Activated naive CD4-positive, alpha-beta T cell treated with anti-CD3 and anti-CD28 coated beads for 36 hours (primary cell): Measurements from ENCODE around the gene SERPINH1. TPM values are rescaled to one million over a fixed set of nuclear protein-coding genes. Genes with fewer than 3 reads are reported as not detected.

Source experiments
- CTCF ChIA-PET: fragments of 350-600 bp; sonication (Branson Sonifier 250); formaldehyde crosslinking; loops from one replicate; lab custom pipeline; 2021; ENCODE audit warnings: antibody characterized with exemption; lab: Charles Lee
- DNase-seq: peaks from one replicate; pipeline ENCODE4 v3.0.0-alpha.2; 2020
- H3K27ac Mint-ChIP-seq: one replicate; pipeline ENCODE4 v1.8.0; 2021; ENCODE audit warnings: mild to moderate bottlenecking, mixed read lengths
- H3K27me3 Mint-ChIP-seq: one replicate; pipeline ENCODE4 v1.8.0; 2021; ENCODE audit warnings: low read depth, mixed read lengths
- H3K36me3 Mint-ChIP-seq: one replicate; pipeline ENCODE4 v1.8.0; 2021; ENCODE audit warnings: low read depth, mixed read lengths
- H3K4me1 Mint-ChIP-seq: one replicate; pipeline ENCODE4 v1.8.0; 2021; ENCODE audit warnings: low read depth, mixed read lengths
- H3K4me3 Mint-ChIP-seq: one replicate; pipeline ENCODE4 v1.8.0; 2021; ENCODE audit warnings: mild to moderate bottlenecking, moderate library complexity, mixed read lengths
- H3K9me3 Mint-ChIP-seq: one replicate; pipeline ENCODE4 v1.8.0; 2021; ENCODE audit warnings: mixed read lengths
- intact Hi-C: fragments of 100-400 bp; cut with micrococcal nuclease; formaldehyde crosslinking; loops from one replicate; pipeline ENCODE4 v1.15.1; 2023
- total RNA-seq, 2 experiments: library from RNA; stranded (reverse); gene quantifications; one replicate each; pipeline ENCODE4 v1.2.3, GENCODE V29; 2021

SERPINH1 gene
- 10 to 100 TPM; 13.9 to 15.4 TPM for total RNA-seq

DNA sequence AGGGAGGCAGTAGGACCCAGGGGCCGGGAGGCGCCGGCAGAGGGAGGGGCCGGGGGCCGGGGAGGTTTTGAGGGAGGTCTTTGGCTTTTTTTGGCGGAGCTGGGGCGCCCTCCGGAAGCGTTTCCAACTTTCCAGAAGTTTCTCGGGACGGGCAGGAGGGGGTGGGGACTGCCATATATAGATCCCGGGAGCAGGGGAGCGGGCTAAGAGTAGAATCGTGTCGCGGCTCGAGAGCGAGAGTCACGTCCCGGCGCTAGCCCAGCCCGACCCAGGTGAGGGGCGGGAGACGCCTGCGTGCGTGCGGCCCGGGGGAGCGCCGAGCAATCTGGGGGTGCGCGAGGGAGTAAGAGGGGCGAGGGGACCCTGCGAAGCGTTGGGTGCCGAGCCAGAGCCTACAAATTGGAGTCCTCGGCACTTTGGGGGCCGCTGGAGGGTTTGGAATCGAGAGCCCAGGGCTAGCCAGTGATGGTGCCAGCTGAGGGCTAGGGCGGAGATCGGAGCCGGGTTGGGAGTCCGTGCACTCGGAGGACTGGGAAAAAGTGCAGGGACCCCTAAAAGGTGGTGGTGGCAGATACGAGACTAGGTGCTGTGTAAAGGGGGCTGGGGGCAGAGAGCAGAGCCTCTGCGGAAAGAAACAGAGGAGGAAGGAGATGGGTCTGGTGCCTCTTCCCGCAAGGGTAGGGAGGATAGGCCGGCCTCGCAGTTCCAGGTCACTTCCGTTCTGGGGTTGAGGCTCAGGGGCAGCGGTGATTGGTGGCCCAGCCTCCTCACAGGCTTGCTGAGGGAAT lies at the start of gene SERPINH1:
Gene SERPINH1 (plus strand): TSS at position 206 of the 788 bp plus-strand sequence. CDS start 4,097 bp downstream, outside the sequence.
- Mint-ChIP-seq H3K4me1 (peaks cover 27% of the 10 kb centered on the region), H3K27me3 (no peaks in the 10 kb centered on the region), H3K27ac (peak within 1 kb of the TSS; percentile 97), H3K36me3 (peaks cover 3% of the 10 kb centered on the region), H3K4me3 (peak within 1 kb of the TSS; percentile 94), H3K9me3 (no peaks in the 10 kb centered on the region)
- intact Hi-C loops: loop anchor here (1.0 kb wide), 2 partner anchors 15 to 20 kb away; no protein-coding TSS in a partner anchor
- DNase-seq: peak; percentile 90
- CTCF ChIA-PET: interaction anchor here (0.6 to 1.8 kb wide), 10 partner anchors 10 to 251 kb away, joined by 3 to 6 read pairs (median 3); no protein-coding TSS in a partner anchor

DNA sequence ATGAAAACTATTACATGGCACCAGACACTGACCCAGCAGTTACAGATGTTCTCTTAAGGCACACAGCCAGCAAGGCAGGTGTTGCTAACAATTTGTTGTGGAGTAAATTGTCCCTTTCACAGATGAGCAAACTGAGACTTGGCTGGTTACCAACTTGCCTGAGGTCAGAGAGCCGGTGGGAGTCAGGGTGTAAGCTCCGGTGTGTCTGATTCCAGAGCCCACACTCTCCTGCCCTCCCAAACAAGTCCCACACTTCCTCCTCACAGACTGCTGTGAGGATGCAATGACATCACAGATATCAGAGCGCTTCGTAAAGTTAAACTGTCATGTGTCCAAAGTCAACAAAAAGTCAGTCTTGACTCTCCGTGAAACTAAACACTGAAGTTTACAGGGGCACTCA lies 48.8 kb upstream of the SERPINH1 start:
- no peaks in the 10 kb centered on the region for H3K36me3 Mint-ChIP-seq

GRCh38 chr11:75514596-75514995 lies 47.5 kb upstream of the SERPINH1 start:
- H3K27me3 Mint-ChIP-seq: no peaks in the 10 kb centered on the region
- CTCF ChIA-PET: interaction anchor here (1.4 kb wide), 1 partner anchor 16 kb away, joined by 4 read pairs; no protein-coding TSS in a partner anchor
- H3K4me3 Mint-ChIP-seq: no peak overlapping the region
- no peaks in the 10 kb centered on the region for H3K9me3 Mint-ChIP-seq
- H3K4me1 Mint-ChIP-seq: peaks cover 2% of the 10 kb centered on the region
- intact Hi-C loops: no loop called here
- H3K36me3 Mint-ChIP-seq: no peaks in the 10 kb centered on the region
- no peak overlapping the region for H3K27ac Mint-ChIP-seq
- DNase-seq: no peak

More for the DNA sequence above, 48.8 kb upstream of the SERPINH1 start:
- Mint-ChIP-seq H3K4me3 (no peak overlapping the region), H3K4me1 (peaks cover 10% of the 10 kb centered on the region), H3K27me3 (no peaks in the 10 kb centered on the region), H3K9me3 (no peaks in the 10 kb centered on the region), H3K27ac (no peak overlapping the region)
- no peak for DNase-seq
- intact Hi-C loops: no loop called here
- CTCF ChIA-PET: no interaction called here

GRCh38 chr11:75516140-75516539 lies 45.9 kb upstream of the SERPINH1 start:
- no peaks in the 10 kb centered on the region for H3K27me3 Mint-ChIP-seq
- H3K36me3 Mint-ChIP-seq: no peaks in the 10 kb centered on the region
- H3K9me3 Mint-ChIP-seq: no peaks in the 10 kb centered on the region
- no peak for DNase-seq
- CTCF ChIA-PET: interaction anchor here (1.1 kb wide), 1 partner anchor 72 kb away, joined by 3 read pairs; no protein-coding TSS in a partner anchor
- H3K27ac Mint-ChIP-seq: no peak overlapping the region
- peaks cover 2% of the 10 kb centered on the region for H3K4me1 Mint-ChIP-seq
- intact Hi-C loops: no loop called here
- no peak overlapping the region for H3K4me3 Mint-ChIP-seq

- H3K4me1 Mint-ChIP-seq: peaks cover 2% of the 10 kb centered on the region
- no peaks in the 10 kb centered on the region for H3K36me3 Mint-ChIP-seq
- H3K4me3 Mint-ChIP-seq: no peak overlapping the region
- no peak for DNase-seq
- CTCF ChIA-PET: interaction anchor here (1.1 kb wide), 1 partner anchor 73 kb away, joined by 3 read pairs; no protein-coding TSS in a partner anchor
- H3K9me3 Mint-ChIP-seq: no peaks in the 10 kb centered on the region
- no peak overlapping the region for H3K27ac Mint-ChIP-seq
- intact Hi-C loops: no loop called here
- no peaks in the 10 kb centered on the region for H3K27me3 Mint-ChIP-seq
These were observed 45.2 kb upstream of the SERPINH1 start for GRCh38 chr11:75516886-75517285.

GRCh38 chr11:75518204-75518549 lies 43.9 kb upstream of the SERPINH1 start:
- no peak overlapping the region for H3K4me3 Mint-ChIP-seq
- no peaks in the 10 kb centered on the region for H3K36me3 Mint-ChIP-seq
- intact Hi-C loops: no loop called here
- DNase-seq: no peak
- no peaks in the 10 kb centered on the region for H3K27me3 Mint-ChIP-seq
- no peaks in the 10 kb centered on the region for H3K9me3 Mint-ChIP-seq
- no peak overlapping the region for H3K27ac Mint-ChIP-seq
- CTCF ChIA-PET: interaction anchor here (0.7 to 1.5 kb wide), 2 partner anchors 14 to 16 kb away, joined by 3 to 4 read pairs; no protein-coding TSS in a partner anchor
- H3K4me1 Mint-ChIP-seq: peaks cover 2% of the 10 kb centered on the region

DNA sequence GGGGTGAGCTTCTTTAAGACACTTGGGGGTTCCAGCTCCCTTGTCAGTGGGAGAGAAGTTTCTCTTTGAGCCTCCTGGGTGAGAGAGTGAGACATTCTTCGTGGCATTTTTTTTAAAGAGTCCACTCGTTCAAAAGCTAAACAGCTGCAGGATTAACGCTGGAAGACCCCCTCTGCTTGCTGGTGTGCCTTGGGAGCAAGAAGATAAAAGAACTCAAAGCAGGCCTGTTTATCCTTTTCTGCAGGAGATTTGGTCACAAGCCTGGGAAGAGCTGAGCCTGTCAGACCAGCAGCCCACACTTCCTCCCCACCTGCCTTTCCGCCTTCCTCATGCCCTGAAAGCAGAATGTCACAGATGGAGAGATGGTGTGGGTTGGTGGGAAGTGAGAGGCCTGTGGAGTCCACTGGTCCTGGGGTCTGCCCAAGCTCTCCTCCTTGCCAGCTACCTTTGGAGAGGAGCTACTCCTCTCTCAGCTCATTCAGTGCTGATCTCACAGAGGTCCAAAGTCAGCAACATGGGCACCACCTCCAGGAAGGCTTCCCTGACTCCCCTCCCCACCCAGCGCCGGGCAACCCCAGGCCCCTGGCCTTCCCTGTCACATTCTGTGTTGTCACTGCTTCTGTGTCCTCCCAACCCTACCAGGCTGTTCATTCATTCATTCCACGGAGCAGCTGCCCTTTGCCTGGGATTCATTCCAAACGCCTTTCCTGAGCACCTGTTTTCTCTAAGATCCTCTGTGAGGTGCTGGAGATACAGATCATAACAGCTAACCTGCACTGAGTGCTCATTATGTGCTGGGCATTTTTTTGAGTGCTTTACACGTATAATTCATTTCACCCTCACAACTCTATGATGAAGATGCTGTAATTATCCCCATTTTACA lies 43.0 kb upstream of the SERPINH1 start:
- Mint-ChIP-seq H3K36me3 (no peaks in the 10 kb centered on the region), H3K4me3 (no peak overlapping the region), H3K27me3 (no peaks in the 10 kb centered on the region), H3K9me3 (no peaks in the 10 kb centered on the region), H3K27ac (no peak overlapping the region), H3K4me1 (peaks cover 9% of the 10 kb centered on the region)
- no peak for DNase-seq
- CTCF ChIA-PET: interaction anchor here (0.7 to 1.5 kb wide), 3 partner anchors 13 to 44 kb away, joined by 3 to 4 read pairs (median 3); no protein-coding TSS in a partner anchor
- intact Hi-C loops: no loop called here

- no peaks in the 10 kb centered on the region for H3K36me3 Mint-ChIP-seq
- no peak overlapping the region for H3K27ac Mint-ChIP-seq
- H3K9me3 Mint-ChIP-seq: no peaks in the 10 kb centered on the region
- peaks cover 5% of the 10 kb centered on the region for H3K27me3 Mint-ChIP-seq
- no peak overlapping the region for H3K4me3 Mint-ChIP-seq
- CTCF ChIA-PET: interaction anchor here (1.0 to 1.6 kb wide), 2 partner anchors 11 to 132 kb away, joined by 4 to 5 read pairs; no protein-coding TSS in a partner anchor
- DNase-seq: no peak
- intact Hi-C loops: loop anchor here (10.0 kb wide), 1 partner anchor 376 kb away; no protein-coding TSS in a partner anchor
- H3K4me1 Mint-ChIP-seq: peaks cover 17% of the 10 kb centered on the region
These were observed 41.4 kb upstream of the SERPINH1 start for GRCh38 chr11:75520688-75521087.

DNA sequence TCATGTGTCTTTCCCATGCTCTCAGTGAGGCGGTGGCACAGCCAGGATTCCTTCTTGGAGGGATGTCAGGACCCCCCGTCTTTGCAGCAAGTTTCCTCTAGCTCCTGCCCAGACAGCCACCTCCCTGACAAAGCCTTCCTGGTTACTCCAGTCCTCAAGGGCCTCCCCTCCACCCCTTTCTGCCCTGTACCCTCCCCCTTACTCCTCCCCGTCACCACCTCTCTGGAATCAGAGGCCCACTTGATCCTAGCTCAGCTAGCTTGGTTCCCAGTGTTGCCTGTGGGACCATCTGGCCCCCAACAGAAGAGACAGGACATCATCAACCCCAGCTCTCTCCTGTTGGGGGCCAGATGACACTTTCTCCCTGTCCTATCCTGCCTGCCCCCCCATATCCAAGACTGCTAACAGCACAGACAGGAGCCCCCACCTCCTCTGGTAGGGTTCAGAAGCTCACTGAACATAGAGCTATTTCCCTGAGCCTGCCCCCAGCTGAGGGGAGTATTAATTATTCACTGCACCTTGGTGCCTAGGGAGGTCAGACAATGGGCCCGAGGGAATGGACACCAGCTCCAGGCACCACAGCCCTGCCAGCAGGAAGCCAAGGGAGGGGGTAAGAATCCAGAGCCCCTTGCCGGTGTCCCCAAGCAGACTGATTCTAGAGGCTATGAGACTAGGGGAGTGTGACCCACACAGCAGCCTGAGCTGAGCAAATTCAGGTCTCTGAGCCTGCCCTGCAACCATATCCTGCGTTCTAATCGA lies 39.6 kb upstream of the SERPINH1 start:
- Mint-ChIP-seq H3K36me3 (no peaks in the 10 kb centered on the region), H3K27ac (no peak overlapping the region), H3K4me3 (no peak overlapping the region), H3K27me3 (peaks cover 5% of the 10 kb centered on the region), H3K4me1 (peaks cover 19% of the 10 kb centered on the region), H3K9me3 (no peaks in the 10 kb centered on the region)
- no peak for DNase-seq
- intact Hi-C loops: loop anchor here (10.0 kb wide), 1 partner anchor 378 kb away; no protein-coding TSS in a partner anchor
- CTCF ChIA-PET: interaction anchor here (1.6 to 1.9 kb wide), 3 partner anchors 10 to 78 kb away, joined by 7 to 10 read pairs (median 9); no protein-coding TSS in a partner anchor

DNA sequence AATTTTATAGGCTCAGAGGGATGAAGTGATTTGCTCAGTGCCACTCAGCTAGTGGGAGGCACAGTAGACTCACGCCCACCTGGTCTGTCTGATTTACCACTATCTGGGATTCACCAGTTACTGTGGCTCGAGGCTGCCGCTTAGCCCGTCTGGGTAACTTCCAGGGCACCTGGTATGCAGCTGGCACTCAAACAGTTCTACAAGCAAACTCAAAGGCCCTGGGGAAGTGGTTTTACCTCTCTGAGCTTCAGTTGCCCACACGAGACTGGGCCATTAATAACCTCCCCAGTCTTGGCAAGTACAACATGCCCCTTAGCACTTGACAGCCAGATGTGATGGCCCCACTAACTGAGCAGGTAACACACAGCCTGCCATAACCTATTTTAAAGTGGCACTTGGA lies 38.9 kb upstream of the SERPINH1 start:
- no peak for DNase-seq
- H3K36me3 Mint-ChIP-seq: no peaks in the 10 kb centered on the region
- peaks cover 5% of the 10 kb centered on the region for H3K27me3 Mint-ChIP-seq
- no peaks in the 10 kb centered on the region for H3K9me3 Mint-ChIP-seq
- no peak overlapping the region for H3K27ac Mint-ChIP-seq
- intact Hi-C loops: loop anchor here (10.0 kb wide), 1 partner anchor 378 kb away; no protein-coding TSS in a partner anchor
- peaks cover 19% of the 10 kb centered on the region for H3K4me1 Mint-ChIP-seq
- no peak overlapping the region for H3K4me3 Mint-ChIP-seq
- CTCF ChIA-PET: interaction anchor here (1.6 to 1.9 kb wide), 3 partner anchors 9 to 79 kb away, joined by 7 to 10 read pairs (median 9); no protein-coding TSS in a partner anchor
